Panc1 (cell line): Measurements from ENCODE around the gene ASB2. TPM values are rescaled to one million over a fixed set of nuclear protein-coding genes. Genes with fewer than 3 reads are reported as not detected.
A peak's percentile ranks its signal among the peaks of the same experiment; 100 is the strongest.

ENCODE experiments used
- ATAC-seq: fragments of 200-7000 bp; cut with Tn5 transposase; 2 replicates; pipeline ENCODE4 v1.9.1; 2020; ENCODE audit warnings: mild to moderate bottlenecking, moderate library complexity
- BruUV-seq: library from RNA; stranded (reverse); fragments of 400-500 nt; replicated peaks from 2 replicates; lab custom pipeline; 2021; lab: Mats Ljungman, UMichigan
- CTCF ChIA-PET: fragments of 300-600 bp; sonication (Branson Sonifier 250); formaldehyde crosslinking; loops from one replicate; lab custom pipeline; 2022; ENCODE audit warnings: antibody characterized with exemption; lab: Charles Lee
- POLR2A ChIA-PET: fragments of 300-600 bp; sonication (Branson Sonifier 250); formaldehyde crosslinking; loops from one replicate; lab custom pipeline; 2022; ENCODE audit warnings: antibody characterized with exemption; lab: Charles Lee
- DNase-seq: peaks from one replicate; pipeline ENCODE4 v3.0.0-alpha.2; 2010; ENCODE audit warnings: low read depth, low spot score
- H3K27ac ChIP-seq: 2 replicates; pipeline ENCODE4 v1.5.1; 2011; ENCODE audit warnings: mild to moderate bottlenecking, low read length, inconsistent platforms
- H3K27me3 ChIP-seq: fragments of 200-500 bp; sonication (Bioruptor generic); 2 replicates; pipeline ENCODE4 v1.6.0; 2014; ENCODE audit warnings: low read length, inconsistent platforms; ENCODE audit not compliant: control insufficient read depth, insufficient read depth
- H3K36me3 ChIP-seq: fragments of 200-500 bp; sonication (Bioruptor generic); 2 replicates; pipeline ENCODE4 v1.5.1; 2014; ENCODE audit warnings: inconsistent platforms, mild to moderate bottlenecking, low read length, moderate library complexity; ENCODE audit not compliant: control insufficient read depth, insufficient read depth
- H3K4me1 ChIP-seq: 2 replicates; pipeline ENCODE4 v1.5.1; 2011; ENCODE audit warnings: inconsistent platforms, mild to moderate bottlenecking, low read length, moderate library complexity; ENCODE audit not compliant: control insufficient read depth, insufficient read depth
- H3K4me3 ChIP-seq, 2 experiments: 2 replicates each; pipeline ENCODE4 v1.5.1; 2011 to 2012; ENCODE audit warnings: low read depth in 2 of 2, low read length in 2 of 2, mild to moderate bottlenecking in 2 of 2, inconsistent platforms in 1 of 2, moderate library complexity in 1 of 2
- H3K9me3 ChIP-seq: fragments of 200-500 bp; sonication (Bioruptor generic); 2 replicates; pipeline ENCODE4 v1.5.1; 2014; ENCODE audit warnings: low read depth, mild to moderate bottlenecking, inconsistent platforms, low read length, moderate library complexity; ENCODE audit not compliant: control insufficient read depth, insufficient read depth
- POLR2AphosphoS5 ChIP-seq: IDR thresholded peaks from 2 replicates; pipeline ENCODE4 v1.6.1; 2012; ENCODE audit warnings: mild to moderate bottlenecking, low read depth, low read length, moderate library complexity
- SIN3A ChIP-seq: IDR thresholded peaks from 2 replicates; pipeline ENCODE4 v1.6.1; 2012; ENCODE audit warnings: low read depth, mild to moderate bottlenecking, low read length, moderate library complexity, borderline replicate concordance; ENCODE audit not compliant: insufficient read depth
- TCF7L2 ChIP-seq: IDR thresholded peaks from 2 replicates; pipeline ENCODE4 v1.6.1; 2011; ENCODE audit warnings: mild to moderate bottlenecking, low read depth, low read length, inconsistent platforms
- in situ Hi-C: cut with HindIII; loops from 2 replicates; pipeline ENCODE4 v1.10.0; 2016; ENCODE audit warnings: low sequenced_read_pairs, low pct_unique_long_range_greater_than_20kb
- intact Hi-C: fragments of 100-400 bp; cut with micrococcal nuclease; formaldehyde crosslinking; loops from one replicate; pipeline ENCODE4 v1.10.0; 2022; ENCODE audit not compliant: unreplicated experiment
- total RNA-seq: library from RNA; stranded (reverse); gene quantifications from one replicate; pipeline ENCODE4 v1.2.1, GENCODE V29; 2021; ENCODE audit not compliant: unreplicated experiment
- TF ChIP-seq, protein P1 (sequence below): fragments of 450-650 bp; IDR thresholded peaks from 2 replicates; pipeline ENCODE4 v1.5.1; 2017; ENCODE audit warnings: mild to moderate bottlenecking
- TF ChIP-seq, protein P2 (sequence below), 2 experiments: IDR thresholded peaks; 2 replicates each; pipeline ENCODE4 v1.6.1; 2011 to 2012; ENCODE audit warnings: low read depth in 2 of 2, control low read depth in 1 of 2, low read length in 1 of 2, mild to moderate bottlenecking in 1 of 2, moderate library complexity in 1 of 2; ENCODE audit not compliant: insufficient read depth in 1 of 2

ASB2 gene
- total RNA-seq, 1 experiment from 2014 or later, result 0.28 TPM

DNA sequence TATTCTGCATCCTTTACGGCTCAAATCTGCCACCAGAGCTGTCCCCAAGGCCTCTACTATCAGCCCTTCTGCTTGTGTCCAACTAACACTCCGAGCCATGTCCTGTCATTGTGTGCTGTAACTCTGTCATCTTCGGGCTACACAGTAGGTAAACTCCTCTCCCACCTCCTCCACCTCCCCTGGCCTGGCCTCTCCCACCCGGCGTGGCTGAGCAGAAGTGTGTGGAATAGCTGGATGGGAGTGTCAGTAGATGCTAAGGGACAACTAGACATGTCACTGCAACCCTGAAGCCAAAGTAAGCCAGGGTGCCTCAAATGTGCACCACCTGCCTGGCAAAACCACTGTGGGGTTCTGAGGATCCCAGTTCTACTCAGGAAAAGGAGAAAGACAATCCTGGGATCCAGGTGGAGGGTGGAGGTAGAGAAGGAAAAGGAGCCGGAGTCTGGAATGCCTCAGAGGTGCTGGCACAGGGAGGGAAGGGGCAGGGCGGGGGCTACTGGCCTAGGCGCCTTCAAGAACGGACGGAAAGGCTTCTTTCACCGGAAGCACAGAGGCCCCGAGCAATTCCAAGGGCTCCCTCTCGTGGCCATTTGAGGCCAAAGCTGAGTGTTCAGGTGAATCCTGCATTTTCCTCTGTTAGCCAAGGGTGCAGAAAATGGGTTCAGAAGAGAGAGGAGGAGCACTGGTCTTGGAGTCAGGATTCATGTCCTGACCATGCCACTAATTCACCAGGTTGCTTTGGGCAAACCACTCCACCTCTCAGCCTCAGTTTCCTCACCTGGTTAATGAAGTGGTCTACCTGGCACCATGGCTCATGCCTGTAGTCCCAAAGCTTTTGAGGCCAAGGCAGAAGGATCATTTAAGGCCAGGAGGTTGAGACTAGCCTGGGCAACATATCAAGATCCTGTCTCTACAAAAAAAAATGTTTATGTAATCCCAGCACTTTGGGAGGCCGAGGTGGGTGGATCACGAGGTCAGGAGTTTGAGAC, 69.7 kb downstream of the ASB2 start:
- no peak overlapping the region for H3K27ac ChIP-seq
- ATAC-seq, result peak; percentile 84
- POLR2A ChIA-PET, result no interaction called here
- no peak overlapping the region for H3K4me3 ChIP-seq
- H3K36me3 ChIP-seq, result no peaks in the 10 kb centered on the region
- CTCF ChIA-PET, result no interaction called here
- BruUV-seq, result no TSS peak
- H3K27me3 ChIP-seq, result no peaks in the 10 kb centered on the region; the same call in 1 of the 2 replicates
- intact Hi-C loops, result no loop called here
- TF ChIP-seq SIN3A, result no peak
- TF ChIP-seq, protein P1, sequence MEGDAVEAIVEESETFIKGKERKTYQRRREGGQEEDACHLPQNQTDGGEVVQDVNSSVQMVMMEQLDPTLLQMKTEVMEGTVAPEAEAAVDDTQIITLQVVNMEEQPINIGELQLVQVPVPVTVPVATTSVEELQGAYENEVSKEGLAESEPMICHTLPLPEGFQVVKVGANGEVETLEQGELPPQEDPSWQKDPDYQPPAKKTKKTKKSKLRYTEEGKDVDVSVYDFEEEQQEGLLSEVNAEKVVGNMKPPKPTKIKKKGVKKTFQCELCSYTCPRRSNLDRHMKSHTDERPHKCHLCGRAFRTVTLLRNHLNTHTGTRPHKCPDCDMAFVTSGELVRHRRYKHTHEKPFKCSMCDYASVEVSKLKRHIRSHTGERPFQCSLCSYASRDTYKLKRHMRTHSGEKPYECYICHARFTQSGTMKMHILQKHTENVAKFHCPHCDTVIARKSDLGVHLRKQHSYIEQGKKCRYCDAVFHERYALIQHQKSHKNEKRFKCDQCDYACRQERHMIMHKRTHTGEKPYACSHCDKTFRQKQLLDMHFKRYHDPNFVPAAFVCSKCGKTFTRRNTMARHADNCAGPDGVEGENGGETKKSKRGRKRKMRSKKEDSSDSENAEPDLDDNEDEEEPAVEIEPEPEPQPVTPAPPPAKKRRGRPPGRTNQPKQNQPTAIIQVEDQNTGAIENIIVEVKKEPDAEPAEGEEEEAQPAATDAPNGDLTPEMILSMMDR, result peak; percentile 80
- H3K9me3 ChIP-seq, result no peaks in the 10 kb centered on the region
- peak; percentile 13 for DNase-seq
- in situ Hi-C loops, result no loop called here
- no peaks in the 10 kb centered on the region; the same call in 1 of the 2 replicates for H3K4me1 ChIP-seq

DNA sequence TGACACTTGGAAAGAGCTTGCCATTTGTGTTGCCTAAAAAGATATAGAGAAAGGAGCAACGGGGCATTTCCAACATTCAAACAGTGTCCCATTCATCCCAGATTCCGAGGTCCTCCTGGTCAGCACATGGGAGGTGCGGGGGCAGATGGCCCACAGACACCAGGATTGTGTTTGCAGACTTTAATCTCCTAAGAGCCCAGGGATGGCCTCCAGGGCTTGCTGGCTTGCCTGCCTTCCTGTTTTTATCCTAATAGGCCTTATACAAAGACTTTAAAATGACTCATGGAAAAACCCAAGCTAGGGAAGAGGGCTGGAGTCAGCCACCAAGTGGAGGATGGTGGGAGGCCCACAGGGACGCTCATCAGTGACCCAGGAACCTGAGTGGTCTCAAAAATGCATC, 70.7 kb downstream of the ASB2 start:
- in situ Hi-C loops (no loop called here), intact Hi-C loops (no loop called here)
- no peaks in the 10 kb centered on the region for H3K36me3 ChIP-seq
- H3K27ac ChIP-seq, result no peak overlapping the region
- H3K9me3 ChIP-seq, result no peaks in the 10 kb centered on the region
- DNase-seq (no peak), ATAC-seq (no peak)
- no peak overlapping the region for H3K4me3 ChIP-seq
- ChIA-PET POLR2A (no interaction called here), CTCF (no interaction called here)
- H3K27me3 ChIP-seq, result no peaks in the 10 kb centered on the region; the same call in 1 of the 2 replicates
- no TSS peak for BruUV-seq
- TF ChIP-seq POLR2AphosphoS5 (no peak), SIN3A (no peak), TCF7L2 (no peak)
- TF ChIP-seq, protein P1, result no peak
- TF ChIP-seq, protein P2, sequence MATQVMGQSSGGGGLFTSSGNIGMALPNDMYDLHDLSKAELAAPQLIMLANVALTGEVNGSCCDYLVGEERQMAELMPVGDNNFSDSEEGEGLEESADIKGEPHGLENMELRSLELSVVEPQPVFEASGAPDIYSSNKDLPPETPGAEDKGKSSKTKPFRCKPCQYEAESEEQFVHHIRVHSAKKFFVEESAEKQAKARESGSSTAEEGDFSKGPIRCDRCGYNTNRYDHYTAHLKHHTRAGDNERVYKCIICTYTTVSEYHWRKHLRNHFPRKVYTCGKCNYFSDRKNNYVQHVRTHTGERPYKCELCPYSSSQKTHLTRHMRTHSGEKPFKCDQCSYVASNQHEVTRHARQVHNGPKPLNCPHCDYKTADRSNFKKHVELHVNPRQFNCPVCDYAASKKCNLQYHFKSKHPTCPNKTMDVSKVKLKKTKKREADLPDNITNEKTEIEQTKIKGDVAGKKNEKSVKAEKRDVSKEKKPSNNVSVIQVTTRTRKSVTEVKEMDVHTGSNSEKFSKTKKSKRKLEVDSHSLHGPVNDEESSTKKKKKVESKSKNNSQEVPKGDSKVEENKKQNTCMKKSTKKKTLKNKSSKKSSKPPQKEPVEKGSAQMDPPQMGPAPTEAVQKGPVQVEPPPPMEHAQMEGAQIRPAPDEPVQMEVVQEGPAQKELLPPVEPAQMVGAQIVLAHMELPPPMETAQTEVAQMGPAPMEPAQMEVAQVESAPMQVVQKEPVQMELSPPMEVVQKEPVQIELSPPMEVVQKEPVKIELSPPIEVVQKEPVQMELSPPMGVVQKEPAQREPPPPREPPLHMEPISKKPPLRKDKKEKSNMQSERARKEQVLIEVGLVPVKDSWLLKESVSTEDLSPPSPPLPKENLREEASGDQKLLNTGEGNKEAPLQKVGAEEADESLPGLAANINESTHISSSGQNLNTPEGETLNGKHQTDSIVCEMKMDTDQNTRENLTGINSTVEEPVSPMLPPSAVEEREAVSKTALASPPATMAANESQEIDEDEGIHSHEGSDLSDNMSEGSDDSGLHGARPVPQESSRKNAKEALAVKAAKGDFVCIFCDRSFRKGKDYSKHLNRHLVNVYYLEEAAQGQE (IDR thresholded peaks at IDR 0.05; ENCODE audit: insufficient read depth in 1 of 2, low read depth in 2 of 2, low read length in 1 of 2), result no peak
- no peaks in the 10 kb centered on the region; the same call in 1 of the 2 replicates for H3K4me1 ChIP-seq
